K562 treated with DMSO at 1 percent for 12 hours (cell line): ENCODE measurements around the gene CPNE4. TPM values are rescaled to one million over a fixed set of nuclear protein-coding genes. Genes with fewer than 3 reads are reported as not detected.

ENCODE experiments used
- total RNA-seq: library from RNA; unstranded; fragments of 300-600 nt; gene quantifications from 2 replicates; pipeline ENCODE4 v1.2.3, GENCODE V29; 2022; ENCODE audit not compliant: insufficient read depth

The CPNE4 gene
- total RNA-seq, result not detected in 2 replicates

GRCh38 chr3:132034486-132035464 lies at the start of gene CPNE4:
Gene CPNE4, minus strand, starts transcription at chr3:132035014.

DNA sequence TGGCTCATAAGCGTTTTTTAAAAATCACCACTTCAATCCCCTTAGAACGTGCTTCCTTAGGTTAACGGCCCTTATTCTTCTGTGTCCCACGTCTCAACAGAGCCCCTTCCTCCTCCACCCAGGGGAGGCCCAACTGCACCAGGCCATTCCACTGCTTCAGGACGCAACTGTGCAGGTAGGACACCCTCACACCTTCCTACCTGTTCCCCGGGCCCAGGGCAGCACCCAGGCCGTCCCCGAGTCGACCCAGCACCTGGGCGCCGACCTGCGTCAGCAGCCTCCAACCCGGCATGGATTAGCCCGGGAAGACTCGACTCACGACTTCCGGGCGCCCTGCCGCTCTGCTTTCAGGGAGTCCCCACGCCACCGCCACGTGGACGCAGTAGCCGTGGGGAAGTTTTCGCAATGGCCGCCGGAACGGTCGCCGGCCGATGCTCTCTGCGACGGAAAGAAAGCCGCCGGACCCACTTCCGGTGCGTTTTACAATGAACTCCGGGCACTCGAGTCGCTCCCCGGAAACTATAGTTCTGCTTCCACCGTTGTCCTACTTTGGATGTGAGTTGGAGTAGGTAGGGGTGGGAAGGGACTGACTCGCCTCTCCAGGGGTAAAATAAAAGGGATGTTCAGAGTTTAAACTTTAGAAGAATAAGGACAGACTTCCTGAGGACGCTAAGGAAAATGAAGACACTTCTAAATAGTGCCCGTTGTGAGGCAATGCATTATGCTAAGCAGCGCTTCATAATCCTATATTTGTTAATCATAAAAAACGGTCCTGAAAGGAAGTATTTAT lies 532.1 kb downstream of the CPNE4 start, which contains the start of gene MRPL3:
TSS of gene MRPL3 (minus strand) at position 442 of the 790 bp plus-strand sequence. CDS start at position 292, 150 bp downstream.

